ENCODE data around the gene MYO3B. TPM values are rescaled to one million over a fixed set of nuclear protein-coding genes. Genes with fewer than 3 reads are reported as not detected.
"Not testable (repeated sequence)": the region's sequence is repeated elsewhere in the genome, so short reads cannot be mapped to it uniquely, and the experiment has no call there.

Gene MYO3B
- total RNA-seq, 1 donor: 0.21 TPM

DNA sequence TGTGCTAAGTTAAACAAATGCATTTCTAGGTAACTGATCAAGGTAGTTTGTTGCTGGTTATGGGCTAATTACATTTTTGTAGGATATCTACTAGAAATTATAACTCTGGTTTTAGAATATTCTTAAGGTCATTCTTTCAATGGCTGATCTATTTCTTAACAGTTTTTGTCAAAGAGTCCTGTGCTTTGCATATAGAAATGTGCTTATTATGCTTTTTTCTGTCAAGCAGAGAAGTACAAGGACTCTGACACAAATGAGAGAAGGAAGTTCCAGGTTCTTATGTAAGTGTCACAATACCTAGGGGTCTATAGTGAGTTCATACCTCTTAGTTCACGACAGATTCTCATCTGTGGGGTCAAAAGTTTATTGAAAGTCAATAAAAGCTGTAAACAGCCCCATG is 88.4 kb downstream of the MYO3B start:
- H3K4me1 ChIP-seq (ENCODE audit: insufficient read depth, low read length): no peaks in the 10 kb centered on the region
- no peak overlapping the region for H3K4me3 ChIP-seq (ENCODE audit: low read length)
- H3K9me3 ChIP-seq (ENCODE audit: low read depth, low read length): no peaks in the 10 kb centered on the region
- H3K27me3 ChIP-seq (ENCODE audit: insufficient read depth, low read length): no peaks in the 10 kb centered on the region

DNA sequence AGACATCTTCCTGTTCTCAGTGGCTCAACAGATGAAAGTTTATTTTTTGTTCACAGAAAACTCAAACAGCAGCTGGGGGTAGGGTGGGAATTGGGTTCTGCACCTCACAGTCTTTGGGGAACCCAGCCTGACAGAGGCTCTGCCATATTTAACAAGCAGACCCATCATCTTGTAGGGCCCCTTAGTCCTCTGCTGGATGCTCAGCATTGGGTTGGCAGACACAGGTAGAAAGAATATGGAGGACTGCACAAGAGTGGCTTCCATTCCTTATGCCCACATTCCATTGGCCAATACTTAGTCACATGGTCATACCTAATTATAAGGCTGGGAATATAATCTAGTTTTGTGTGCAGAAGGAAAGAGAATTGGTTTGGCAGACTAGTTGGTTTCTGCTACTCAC is 89.1 kb downstream of the MYO3B start:
- H3K27me3 ChIP-seq (ENCODE audit: insufficient read depth, low read length): no peaks in the 10 kb centered on the region
- no peaks in the 10 kb centered on the region for H3K4me1 ChIP-seq (ENCODE audit: insufficient read depth, low read length)
- no peaks in the 10 kb centered on the region for H3K9me3 ChIP-seq (ENCODE audit: low read depth, low read length)
- no peak overlapping the region for H3K4me3 ChIP-seq (ENCODE audit: low read length)

DNA sequence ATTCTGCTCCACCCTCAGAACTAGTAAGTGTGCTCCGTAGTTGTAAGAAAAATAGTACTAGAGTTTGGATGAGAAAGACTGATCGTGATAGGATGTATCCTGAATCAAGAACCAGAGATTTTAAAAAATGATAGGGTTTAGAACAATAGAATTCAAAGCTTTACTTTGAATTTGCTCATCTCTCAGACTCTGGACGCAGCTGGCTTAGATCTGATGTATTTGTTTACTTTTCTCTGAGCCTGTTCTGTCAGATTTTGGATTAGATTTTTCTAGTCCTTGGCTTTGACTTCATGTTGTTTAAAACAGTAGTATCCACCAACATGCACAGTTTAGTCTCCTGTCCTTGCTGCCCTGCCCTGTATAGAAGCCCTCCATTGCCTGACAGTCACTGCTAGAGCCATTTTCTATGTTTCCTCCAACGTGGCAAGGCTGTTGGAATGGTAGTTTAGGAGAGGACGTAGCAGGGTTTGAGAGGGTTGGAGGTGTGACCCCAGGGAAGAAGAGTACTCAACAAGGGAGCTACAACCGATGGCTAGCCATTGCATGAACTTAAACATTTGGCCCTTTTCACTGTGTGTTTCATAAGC is 92.4 kb downstream of the MYO3B start:
- no peaks in the 10 kb centered on the region for H3K9me3 ChIP-seq (ENCODE audit: low read depth, low read length)
- no peaks in the 10 kb centered on the region for H3K27me3 ChIP-seq (ENCODE audit: insufficient read depth, low read length)
- no peaks in the 10 kb centered on the region for H3K4me1 ChIP-seq (ENCODE audit: insufficient read depth, low read length)
- no peak overlapping the region for H3K4me3 ChIP-seq (ENCODE audit: low read length)

DNA sequence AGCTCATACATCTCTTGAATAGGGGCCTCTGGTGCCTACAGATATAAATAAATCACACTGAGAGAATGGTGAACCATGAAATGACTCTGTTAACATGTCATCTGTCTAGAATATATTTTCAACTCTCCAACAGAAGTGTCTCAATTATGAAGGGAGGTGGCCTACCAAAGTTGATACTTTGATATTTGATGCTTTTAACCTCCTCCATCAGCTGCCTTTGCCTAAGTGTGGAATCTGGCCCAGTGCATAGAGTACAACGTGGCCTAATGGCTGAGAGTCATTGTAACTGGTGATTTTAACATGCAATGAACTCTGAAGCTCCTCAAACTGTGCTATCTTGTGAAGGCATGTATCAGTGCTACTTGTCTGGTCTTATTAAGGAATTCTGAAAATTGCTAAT is 93.4 kb downstream of the MYO3B start:
- H3K9me3 ChIP-seq (ENCODE audit: low read depth, low read length): no peaks in the 10 kb centered on the region
- H3K4me3 ChIP-seq (ENCODE audit: low read length): no peak overlapping the region
- no peaks in the 10 kb centered on the region for H3K27me3 ChIP-seq (ENCODE audit: insufficient read depth, low read length)
- H3K4me1 ChIP-seq (ENCODE audit: insufficient read depth, low read length): no peaks in the 10 kb centered on the region

DNA sequence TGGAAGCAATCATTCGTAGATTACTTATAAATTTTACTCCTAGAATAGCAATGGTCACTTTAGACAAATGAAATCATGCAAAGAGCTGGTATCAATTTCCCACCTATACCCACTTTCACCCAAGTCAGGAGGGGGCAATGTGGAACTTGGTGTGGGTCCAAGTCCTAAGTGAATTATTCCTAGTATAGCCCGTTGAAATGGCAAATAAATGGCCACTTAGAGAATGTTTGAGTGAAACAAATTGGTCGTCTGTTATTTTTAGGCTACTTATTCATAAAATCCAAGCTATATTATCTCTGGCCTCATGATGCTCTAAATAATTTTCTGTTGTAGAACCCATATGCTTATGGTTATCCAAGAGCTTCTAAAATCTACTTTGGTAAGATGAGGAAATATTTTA is 98.1 kb downstream of the MYO3B start:
- Histone ChIP-seq H3K9me3 (ENCODE audit: low read depth, low read length) (no peaks in the 10 kb centered on the region), H3K4me3 (ENCODE audit: low read length) (no peak overlapping the region), H3K27me3 (ENCODE audit: insufficient read depth, low read length) (peaks cover 3% of the 10 kb centered on the region), H3K4me1 (ENCODE audit: insufficient read depth, low read length) (no peaks in the 10 kb centered on the region)

DNA sequence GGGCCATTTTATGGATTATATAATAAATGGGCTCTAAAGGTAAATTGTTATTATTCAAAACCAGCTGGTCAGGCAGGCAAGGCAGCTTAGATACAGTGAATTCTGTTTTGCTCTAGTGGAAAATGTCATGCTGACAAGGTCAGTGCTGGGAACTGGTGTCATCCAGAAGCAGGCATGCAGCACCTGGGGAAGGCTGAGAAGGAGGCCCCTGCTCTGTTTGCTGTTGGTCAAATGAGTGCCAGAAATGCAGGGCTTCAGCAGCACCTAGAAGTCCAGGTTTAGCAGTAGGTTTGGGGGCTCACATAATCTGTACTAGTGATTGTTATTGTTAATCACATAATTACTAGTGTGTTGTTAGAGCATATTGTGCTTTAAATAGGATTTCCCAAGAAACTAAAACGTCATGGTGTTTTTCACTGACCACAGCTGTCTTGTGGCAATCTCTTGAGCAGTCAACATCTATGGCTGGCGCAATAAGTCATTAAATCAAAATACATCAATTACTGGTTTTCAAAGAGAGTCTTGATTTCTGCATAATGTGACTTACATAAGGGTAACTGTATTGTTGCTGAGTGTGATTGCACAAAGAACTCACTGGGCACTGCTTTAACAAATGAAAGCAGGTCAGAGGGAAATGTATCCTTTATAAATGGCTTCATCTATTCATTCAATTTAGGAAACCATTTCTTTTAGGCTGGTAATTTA is 99.1 kb downstream of the MYO3B start:
- H3K9me3 ChIP-seq (ENCODE audit: low read depth, low read length): no peaks in the 10 kb centered on the region

DNA sequence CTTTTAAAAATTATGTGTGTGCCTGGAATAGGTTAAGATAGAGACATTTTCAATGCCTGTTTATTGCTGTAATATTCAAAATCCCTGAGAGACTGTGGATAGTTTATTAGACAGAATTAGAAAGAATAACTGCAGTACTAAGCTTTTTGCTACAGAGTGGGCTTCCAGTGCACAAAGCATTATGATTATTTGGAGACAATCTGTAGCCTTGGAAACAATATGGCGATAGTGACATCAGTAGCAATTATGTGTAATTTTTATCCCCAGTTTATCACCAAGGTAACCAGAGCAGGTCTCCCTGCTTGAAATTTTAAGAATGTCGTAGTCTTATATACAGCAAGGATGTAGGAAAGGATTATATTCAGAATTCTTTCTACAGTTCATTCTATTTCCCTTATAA is 100.0 kb downstream of the MYO3B start:
- Histone ChIP-seq H3K4me1 (ENCODE audit: insufficient read depth, low read length) (no peaks in the 10 kb centered on the region), H3K27me3 (ENCODE audit: insufficient read depth, low read length) (peaks cover 3% of the 10 kb centered on the region), H3K9me3 (ENCODE audit: low read depth, low read length) (no peaks in the 10 kb centered on the region), H3K4me3 (ENCODE audit: low read length) (no peak overlapping the region)

More for the DNA sequence above, 99.1 kb downstream of the MYO3B start:
- H3K4me1 ChIP-seq (ENCODE audit: insufficient read depth, low read length): no peaks in the 10 kb centered on the region
- no peak overlapping the region for H3K4me3 ChIP-seq (ENCODE audit: low read length)
- H3K27me3 ChIP-seq (ENCODE audit: insufficient read depth, low read length): peaks cover 3% of the 10 kb centered on the region

DNA sequence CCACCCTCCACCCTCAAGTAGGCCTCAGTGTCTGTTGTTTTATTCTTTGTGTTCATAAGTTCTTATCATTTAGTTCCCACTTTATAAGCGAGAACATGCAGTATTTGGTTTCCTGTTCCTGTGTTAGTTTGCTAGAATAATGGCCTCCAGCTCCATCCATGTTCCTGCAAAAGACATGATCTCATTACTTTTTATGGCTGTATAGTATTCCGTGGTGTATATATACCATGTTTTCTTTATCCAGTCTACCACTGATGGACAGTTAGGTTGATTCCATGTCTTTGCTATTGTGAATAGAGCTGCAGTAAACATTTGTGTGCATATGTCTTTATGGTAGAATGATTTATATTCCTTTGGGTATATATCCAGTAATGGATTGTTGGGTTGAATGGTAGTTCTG is 101.7 kb downstream of the MYO3B start:
- not testable (repeated sequence) for H3K4me1 ChIP-seq (ENCODE audit: insufficient read depth, low read length); H3K9me3 ChIP-seq (ENCODE audit: low read depth, low read length); H3K27me3 ChIP-seq (ENCODE audit: insufficient read depth, low read length); H3K4me3 ChIP-seq (ENCODE audit: low read length)

DNA sequence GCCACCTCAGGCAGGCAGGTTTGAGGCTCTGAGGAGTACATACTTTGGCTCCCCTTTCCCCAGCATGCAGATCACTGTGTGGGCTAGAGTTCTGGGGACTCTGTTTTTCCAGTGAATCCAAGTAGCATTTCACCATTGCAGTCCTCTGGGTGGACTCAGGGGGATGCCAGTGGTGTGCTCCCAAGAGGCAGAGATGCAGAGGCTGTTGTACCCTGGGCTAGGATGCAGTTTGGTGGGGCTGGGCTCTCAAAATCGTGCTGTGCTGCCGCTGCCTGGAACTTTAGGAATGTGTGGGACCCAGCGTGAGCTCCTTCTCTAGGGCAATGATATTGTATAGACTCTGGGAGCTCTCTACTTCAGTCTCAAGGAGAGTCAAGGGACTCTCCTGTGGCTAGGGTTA is 104.9 kb downstream of the MYO3B start:
- Histone ChIP-seq H3K27me3 (ENCODE audit: insufficient read depth, low read length) (peaks cover 3% of the 10 kb centered on the region), H3K4me1 (ENCODE audit: insufficient read depth, low read length) (no peaks in the 10 kb centered on the region), H3K9me3 (ENCODE audit: low read depth, low read length) (no peaks in the 10 kb centered on the region), H3K4me3 (ENCODE audit: low read length) (no peak overlapping the region)

DNA sequence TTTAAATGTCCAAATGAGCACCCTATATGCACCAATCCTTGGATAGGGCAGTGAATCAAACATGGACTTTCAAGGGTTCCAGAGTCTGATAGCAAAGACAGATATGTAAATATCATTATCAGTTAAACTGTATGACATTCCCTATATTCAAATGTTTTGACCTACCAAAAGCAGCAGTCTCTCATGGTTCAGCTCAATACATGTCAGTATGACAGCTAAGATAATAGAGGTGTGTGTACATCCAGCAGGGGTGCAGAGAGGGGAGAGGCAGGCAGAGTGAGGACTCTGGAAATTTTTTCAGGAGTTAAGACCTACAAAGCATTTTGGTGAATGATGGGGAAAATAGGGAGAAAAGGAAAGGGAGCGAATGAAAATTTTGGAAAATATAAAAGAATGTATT is 106.3 kb downstream of the MYO3B start:
- Histone ChIP-seq H3K4me1 (ENCODE audit: insufficient read depth, low read length) (no peaks in the 10 kb centered on the region), H3K9me3 (ENCODE audit: low read depth, low read length) (no peaks in the 10 kb centered on the region), H3K4me3 (ENCODE audit: low read length) (no peak overlapping the region), H3K27me3 (ENCODE audit: insufficient read depth, low read length) (no peaks in the 10 kb centered on the region)

DNA sequence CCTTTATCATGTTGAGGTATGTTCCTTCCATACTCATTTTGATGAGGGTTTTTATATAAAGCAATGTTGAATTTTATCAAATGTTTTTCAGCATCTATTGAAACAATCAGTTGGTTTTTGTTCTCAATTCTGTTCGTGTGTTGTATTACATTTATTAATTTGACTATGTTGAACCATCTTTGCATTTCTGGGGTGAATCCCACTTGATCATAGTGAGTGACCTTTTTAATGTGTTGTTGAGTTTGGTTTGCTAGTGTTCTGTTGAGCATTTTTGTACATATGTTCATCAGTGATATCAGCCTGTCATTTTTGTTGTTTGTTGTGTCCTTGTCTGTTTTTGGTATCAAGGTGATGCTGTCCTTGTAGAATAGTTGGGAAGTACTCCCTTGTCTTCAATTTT is 110.9 kb downstream of the MYO3B start:
- no peaks in the 10 kb centered on the region for H3K4me1 ChIP-seq (ENCODE audit: insufficient read depth, low read length)
- H3K4me3 ChIP-seq (ENCODE audit: low read length): no peak overlapping the region
- H3K27me3 ChIP-seq (ENCODE audit: insufficient read depth, low read length): peaks cover 8% of the 10 kb centered on the region
- peaks cover 6% of the 10 kb centered on the region for H3K9me3 ChIP-seq (ENCODE audit: low read depth, low read length)

DNA sequence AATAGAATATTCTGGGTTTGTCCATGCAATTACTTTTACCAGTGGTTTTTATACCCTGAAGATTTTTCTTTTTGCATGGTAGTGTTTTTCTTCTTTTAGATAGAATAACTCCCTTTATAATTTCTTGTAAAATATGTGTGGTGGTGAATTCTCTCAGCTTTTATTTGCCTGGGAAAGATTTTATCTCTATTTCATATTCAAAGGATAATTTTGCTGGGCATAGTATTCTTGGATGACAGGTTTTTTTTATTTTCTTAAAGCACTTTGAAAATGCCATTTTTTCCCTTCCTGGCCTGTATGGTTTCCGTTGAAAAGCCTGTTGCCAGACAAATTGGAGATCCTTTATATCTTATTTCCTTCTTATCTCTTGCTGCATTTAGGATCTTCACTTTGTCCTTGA is 113.5 kb downstream of the MYO3B start:
- Histone ChIP-seq H3K27me3 (ENCODE audit: insufficient read depth, low read length) (peaks cover 8% of the 10 kb centered on the region), H3K9me3 (ENCODE audit: low read depth, low read length) (peaks cover 6% of the 10 kb centered on the region), H3K4me1 (ENCODE audit: insufficient read depth, low read length) (no peaks in the 10 kb centered on the region), H3K4me3 (ENCODE audit: low read length) (no peak overlapping the region)

DNA sequence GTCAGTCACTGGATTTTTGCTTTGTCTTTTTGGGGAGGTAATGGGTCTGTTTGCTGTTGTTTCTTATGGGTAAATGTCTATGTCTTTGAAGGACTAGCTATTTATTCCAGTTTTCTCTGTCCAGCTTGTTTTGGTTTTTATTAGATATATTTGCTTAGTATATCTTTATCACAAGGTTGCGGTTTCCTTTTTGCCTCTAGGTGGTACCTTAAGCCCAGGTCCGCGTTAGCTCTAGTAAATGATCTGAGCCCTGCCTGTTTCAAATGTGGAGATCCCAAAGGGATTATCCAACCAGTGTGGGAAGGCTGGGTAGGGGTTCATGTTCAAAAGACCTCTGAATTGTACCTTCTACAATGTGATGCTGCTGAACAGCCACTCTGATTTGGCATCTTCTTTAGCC is 114.5 kb downstream of the MYO3B start:
- H3K4me3 ChIP-seq (ENCODE audit: low read length): no peak overlapping the region
- peaks cover 6% of the 10 kb centered on the region for H3K9me3 ChIP-seq (ENCODE audit: low read depth, low read length)
- no peaks in the 10 kb centered on the region for H3K4me1 ChIP-seq (ENCODE audit: insufficient read depth, low read length)
- peaks cover 8% of the 10 kb centered on the region for H3K27me3 ChIP-seq (ENCODE audit: insufficient read depth, low read length)

DNA sequence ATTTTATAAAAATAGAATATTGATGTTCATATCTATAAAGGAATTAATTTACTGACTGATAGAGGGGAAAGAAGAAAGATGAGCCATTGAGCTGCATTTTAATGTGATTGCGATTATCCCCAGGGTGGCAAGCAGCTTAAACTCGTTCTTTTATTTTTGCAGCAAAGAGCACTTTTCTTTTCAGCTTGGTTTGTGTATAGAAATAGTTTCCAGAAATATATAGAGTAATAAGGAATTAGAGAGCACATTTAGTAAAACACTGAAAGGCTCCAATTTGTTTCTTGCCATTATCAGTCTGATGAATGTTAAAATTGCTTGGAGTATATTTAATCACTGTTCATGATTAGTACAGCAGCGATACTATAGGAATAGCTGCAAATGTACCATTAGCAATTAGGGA is 119.5 kb downstream of the MYO3B start:
- Histone ChIP-seq H3K4me3 (ENCODE audit: low read length) (no peak overlapping the region), H3K4me1 (ENCODE audit: insufficient read depth, low read length) (no peaks in the 10 kb centered on the region), H3K27me3 (ENCODE audit: insufficient read depth, low read length) (peaks cover 5% of the 10 kb centered on the region), H3K9me3 (ENCODE audit: low read depth, low read length) (no peaks in the 10 kb centered on the region)

DNA sequence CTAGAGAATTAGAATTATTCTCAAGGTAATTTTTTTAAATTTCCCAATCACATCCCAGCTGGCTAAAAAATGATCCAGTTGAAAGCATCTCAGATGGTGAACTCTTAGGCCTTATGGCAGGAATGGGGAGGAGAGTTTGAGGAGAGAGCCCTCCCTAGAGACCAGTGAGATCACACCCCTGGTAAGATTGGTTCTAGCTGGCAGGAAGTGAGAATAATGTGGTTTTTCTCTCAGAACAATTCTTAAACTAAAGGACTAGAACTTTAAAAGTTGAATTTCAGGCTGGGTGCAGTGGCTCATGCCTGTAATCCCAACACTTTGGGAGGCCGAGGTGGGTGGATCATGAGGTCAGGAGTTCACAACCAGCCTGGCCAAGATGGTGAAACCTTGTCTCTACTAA is 120.2 kb downstream of the MYO3B start:
- Histone ChIP-seq H3K27me3 (ENCODE audit: insufficient read depth, low read length) (peaks cover 5% of the 10 kb centered on the region), H3K9me3 (ENCODE audit: low read depth, low read length) (no peaks in the 10 kb centered on the region), H3K4me3 (ENCODE audit: low read length) (no peak overlapping the region), H3K4me1 (ENCODE audit: insufficient read depth, low read length) (no peaks in the 10 kb centered on the region)

DNA sequence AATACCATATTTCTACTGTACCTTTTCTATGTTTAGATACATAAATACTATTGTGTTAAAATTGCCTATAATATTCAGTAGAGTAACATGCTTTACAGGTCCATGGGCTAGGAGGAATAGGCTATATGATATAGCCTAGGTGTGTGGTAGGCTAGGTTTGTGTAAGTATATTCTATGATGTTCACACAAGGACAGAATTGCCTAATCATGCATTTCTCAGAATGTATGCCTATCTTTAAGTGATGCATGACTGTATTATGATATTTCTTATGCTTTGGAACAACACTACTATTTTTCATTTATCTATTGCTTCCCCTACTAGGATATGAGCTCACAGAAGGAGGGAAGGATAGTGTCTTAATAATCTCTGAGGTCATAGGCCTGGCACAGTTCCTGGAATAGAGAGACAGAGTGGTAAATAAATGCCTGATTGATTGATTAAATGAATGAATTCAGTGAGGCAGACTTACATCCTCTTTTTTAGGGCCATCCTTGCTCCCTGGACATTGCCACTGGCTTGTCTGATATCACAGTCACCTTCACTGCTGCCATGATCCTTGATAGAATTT is 121.0 kb downstream of the MYO3B start:
- no peaks in the 10 kb centered on the region for H3K4me1 ChIP-seq (ENCODE audit: insufficient read depth, low read length)
- H3K9me3 ChIP-seq (ENCODE audit: low read depth, low read length): no peaks in the 10 kb centered on the region
- H3K27me3 ChIP-seq (ENCODE audit: insufficient read depth, low read length): no peaks in the 10 kb centered on the region
- H3K4me3 ChIP-seq (ENCODE audit: low read length): no peak overlapping the region
